GM19240 (cell line): Measurements from ENCODE around the gene RAB21.

Source experiments
- DNase-seq: peaks from one replicate; pipeline ENCODE4 v3.0.0; 2011; ENCODE audit warnings: low spot score; ENCODE audit not compliant: insufficient read length

The RAB21 gene, protein sequence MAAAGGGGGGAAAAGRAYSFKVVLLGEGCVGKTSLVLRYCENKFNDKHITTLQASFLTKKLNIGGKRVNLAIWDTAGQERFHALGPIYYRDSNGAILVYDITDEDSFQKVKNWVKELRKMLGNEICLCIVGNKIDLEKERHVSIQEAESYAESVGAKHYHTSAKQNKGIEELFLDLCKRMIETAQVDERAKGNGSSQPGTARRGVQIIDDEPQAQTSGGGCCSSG

DNA sequence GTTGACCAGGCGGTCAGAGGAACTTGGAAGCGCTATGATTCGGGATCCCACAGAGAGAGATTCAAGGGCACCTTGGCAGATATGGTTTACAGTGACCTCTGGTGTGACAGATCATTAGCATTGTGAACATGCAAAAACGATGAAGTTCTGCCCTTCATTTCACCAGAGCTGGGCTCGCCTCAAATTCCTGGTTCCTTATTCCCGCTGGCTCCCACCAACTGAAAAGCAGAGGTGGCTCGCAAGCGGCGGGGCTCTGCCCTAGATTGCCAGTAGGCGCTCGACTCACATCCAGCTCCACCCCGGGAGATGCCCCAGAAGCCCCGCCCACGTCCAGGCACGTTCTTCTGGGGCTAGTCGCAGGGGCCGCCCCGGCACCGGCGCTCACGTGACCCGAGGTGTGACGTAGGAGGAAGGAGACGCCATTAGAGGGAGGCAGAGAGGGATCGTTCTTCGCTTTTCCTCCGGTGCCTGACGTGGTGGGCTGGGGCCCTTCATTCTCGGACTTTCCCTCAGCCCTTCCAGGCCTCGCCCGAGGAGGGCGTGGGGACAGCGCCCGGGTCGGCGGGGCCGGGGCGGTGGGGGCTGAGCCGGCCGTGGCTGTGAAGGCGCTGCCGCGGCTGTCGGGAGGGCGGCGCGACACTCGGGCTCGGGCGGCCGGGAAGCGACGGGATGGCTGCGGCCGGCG is at the start of gene RAB21:
Gene RAB21 (plus strand): TSS at position 403 of the 685 bp plus-strand sequence. CDS start 267 bp downstream, at position 670.
- peak; percentile 90 for DNase-seq

DNA sequence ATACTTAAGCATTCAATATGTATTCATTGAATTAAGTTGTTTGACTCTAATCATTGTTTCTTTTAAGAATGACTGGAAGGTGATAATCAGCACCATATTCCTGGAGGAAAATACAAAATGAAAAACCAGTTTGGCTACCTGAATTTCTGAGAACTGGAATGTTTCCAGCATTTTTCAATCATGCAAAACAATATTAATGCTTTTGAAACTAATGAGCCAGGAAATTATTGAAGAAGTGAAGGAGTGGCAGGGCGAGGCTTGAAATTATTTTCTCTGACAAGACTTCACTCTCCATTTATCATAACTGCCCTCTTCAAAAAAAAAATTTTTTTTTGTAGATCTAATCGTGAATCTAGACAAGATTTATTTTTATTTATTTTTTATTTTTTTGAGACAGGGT is 49.7 kb upstream of the RAB21 start:
- no peak for DNase-seq

DNA sequence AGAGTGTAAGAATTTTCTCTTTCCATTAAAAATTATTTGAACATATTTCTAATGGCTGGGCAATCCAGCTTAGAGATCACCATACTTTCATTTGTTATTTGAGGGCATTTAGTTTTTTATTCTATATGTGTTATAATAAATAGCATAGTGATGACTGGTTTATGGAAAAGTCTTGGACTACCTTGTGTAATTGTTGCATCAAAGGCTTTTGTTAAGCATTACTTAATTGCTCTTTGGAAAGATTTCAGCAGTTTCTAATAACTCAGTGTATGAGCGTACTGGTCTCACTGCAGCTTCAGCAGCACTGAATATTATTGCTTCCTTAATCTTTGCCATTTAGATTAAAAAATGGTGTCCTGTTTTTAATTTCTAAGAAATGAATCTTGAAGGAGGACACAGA is 46.0 kb upstream of the RAB21 start:
- DNase-seq = no peak

DNA sequence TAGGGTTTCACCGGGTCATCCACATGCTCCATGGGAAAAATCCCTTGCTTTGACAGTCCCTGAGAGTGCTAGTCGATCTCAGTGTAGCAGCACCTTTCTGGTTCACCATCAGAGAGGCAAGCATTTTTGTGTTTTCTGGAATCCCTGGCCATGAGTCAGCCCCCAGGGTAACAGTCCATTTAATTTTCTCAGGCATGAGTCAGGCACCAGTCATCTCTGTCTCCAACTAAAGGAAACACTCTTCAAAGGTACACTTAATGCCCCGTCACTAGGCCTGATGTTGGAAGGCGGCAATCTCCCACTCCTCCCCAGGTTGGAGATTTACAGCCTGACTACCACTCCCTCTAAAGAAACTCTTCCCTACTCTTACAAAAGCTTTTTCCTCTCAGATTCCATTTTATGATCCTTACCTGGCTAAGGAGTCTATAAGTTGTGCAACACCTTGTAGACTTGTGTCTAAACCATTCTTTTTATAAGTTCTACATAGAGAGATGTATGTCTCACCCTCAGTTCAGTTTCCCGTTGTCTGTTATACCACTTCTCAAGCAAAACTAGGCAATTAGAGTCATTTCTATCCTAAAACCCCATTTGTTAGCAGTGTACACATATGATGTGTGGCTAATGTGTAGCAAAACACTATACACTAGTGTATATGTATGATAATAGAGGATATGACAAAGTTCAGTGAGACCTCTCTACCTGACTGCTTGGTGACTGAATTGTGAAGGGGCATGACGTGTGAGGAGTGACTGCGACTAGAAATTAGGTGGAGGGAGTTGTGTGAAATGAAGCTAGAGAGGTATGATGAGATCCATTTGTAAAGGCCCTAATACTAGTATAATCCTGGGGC is 44.2 kb upstream of the RAB21 start:
- no peak for DNase-seq

DNA sequence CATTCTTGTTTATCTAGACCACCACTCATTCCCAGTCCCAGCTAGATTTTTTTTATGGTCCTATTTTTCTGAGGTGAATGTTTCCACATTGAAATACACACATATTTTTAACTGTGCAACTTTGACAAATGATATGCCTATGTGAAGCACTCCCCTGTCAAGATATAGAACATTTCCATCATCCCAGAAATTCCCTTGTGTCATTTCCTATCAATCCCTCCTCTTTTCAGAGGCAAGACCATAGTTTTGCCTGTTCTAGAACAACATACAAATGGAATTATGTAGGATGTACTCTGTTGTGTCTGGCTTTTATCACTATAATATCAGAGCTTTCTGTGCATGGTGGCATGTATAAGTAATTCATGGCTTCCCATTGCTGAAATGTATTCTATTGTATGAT is 36.1 kb upstream of the RAB21 start:
- no peak for DNase-seq

DNA sequence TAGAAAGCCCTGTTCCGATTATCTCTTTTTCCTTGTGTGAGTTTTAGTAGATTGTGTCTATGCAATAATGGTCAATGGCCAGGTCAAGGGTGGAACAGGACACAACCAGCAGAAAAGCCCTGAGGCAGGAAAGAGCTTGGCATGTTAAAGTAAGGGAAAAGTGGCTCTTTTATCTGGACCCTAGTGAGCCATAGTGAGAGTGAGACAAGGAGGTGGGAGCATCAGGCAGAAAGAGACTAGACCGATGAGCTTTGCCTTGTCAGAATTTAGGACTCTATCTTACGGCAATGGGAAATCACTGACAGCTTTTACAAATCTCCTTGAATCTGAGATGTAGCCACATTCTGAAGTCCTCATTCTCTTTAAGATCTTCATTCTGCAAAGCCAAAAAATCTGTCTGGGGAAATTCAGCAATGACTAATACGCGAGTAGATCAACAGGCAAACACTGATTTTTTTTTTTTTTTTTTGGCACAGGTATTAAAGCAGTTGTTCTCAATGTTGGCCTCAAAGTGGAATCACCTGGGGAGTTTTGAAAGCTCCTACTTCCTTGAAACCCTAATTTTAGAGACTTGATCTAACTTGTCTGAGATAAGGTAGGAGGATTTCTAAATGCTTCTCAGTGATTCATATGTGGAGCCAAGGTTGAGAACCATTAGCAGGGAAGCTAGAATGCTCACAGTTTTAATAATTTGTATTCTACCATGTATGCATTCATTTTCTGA is 34.9 kb upstream of the RAB21 start:
- DNase-seq = no peak

DNA sequence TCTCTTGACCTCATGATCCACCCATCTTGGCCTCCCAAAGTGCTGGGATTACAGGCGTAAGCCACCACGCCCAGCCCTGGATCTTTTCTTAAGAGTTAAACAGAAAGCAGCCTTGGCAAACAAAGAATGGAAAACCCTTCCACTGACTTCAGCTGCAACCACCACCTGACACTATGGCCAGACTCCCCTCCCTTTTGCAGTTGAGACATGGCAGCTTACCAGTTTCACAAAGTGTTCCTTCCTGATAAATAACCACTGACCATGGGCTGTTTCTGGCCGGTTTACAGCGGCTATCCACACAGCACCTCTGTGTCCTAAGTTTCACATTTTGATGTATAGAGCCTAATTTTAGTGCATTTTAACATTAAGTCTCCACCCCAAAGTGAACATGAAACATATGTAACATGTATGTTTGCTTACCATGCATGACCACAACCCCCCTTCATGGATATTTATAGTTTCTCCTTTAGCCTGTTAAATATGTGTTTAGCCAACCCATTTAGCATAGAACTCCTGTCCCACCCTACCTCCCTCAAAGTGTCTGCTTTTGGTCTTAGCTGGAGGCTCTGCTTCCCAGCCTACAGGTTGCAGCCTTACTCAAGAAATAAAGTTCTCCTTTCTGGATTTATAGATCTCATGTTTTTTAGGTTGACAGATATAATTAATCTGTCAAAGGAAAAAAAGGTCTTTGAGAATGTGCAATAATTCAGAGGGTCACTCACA is 32.7 kb upstream of the RAB21 start:
- DNase-seq = no peak

DNA sequence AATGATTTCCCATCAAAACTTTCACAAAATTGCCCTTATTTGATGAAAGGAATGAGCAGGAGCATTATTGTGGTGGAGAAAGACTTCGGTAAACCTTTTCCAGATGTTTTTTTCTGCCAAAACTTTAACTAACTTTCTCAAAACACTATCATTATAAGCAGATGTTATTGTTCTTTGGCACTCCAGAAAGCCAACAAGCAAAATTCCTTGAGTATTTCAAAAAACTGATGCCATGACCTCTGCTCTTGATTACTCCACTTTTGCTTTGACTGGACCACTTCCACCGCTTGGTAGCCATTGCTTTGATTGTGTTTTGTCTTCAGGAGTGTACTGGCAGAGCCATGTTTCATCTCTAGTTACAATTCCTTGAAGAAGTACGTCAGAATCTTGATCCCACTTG is 29.7 kb upstream of the RAB21 start:
- DNase-seq = no peak

DNA sequence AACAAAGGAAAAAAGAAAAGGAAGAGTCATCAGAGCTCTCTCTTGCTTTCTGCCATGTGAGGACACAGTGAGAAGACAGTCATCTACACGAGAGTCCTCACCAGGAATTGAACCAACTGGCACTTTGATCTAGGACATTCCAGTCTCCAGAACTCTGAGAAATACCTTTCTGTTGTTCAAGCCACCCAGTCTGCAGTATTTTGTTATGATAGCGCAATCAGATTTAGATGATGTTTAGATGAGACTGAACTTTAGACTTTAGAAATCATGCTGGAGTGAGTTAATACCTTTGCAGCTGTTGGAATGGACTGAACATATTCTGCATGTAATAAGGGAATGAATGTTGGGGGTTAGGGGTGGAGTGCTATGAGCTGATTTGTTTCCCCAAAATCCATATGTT is 28.1 kb upstream of the RAB21 start:
- no peak for DNase-seq

DNA sequence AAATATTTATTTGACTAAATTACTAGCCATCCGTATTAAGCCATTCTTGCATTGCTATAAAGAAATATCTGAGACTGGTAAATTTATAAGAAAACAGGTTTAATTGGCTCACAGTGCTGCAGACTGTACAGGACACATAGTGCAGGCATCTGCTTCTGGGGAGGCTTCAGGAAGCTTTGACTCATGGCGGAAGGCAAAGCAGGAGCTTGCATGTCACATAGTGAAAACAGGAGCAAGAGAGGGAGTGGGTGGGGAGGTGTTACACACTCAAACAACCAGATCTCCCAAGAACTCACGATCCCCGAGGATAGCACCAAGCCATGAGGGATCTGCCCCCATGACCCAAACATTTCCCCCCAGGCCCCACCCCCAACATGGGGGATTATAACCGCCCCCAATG is 26.7 kb upstream of the RAB21 start:
- DNase-seq = no peak

DNA sequence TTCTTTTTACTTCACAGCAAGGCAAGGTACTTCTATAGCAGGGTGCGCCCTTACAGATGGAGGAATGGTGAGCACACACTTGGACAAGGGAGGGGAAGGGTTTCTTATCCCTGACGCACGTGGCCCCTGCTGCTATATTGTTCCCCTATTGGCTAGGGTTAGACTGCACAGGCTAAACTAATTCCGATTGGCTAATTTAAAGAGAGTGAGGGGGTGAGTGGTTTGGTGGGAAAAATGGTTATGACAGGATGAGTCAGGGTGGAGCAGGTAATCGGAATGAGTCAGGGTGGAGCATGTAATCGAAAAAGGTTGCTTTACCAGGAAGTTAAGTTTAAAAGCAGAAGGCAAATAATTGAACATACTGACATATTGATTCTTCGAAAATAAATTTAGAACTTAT is 23.7 kb upstream of the RAB21 start:
- no peak for DNase-seq

DNA sequence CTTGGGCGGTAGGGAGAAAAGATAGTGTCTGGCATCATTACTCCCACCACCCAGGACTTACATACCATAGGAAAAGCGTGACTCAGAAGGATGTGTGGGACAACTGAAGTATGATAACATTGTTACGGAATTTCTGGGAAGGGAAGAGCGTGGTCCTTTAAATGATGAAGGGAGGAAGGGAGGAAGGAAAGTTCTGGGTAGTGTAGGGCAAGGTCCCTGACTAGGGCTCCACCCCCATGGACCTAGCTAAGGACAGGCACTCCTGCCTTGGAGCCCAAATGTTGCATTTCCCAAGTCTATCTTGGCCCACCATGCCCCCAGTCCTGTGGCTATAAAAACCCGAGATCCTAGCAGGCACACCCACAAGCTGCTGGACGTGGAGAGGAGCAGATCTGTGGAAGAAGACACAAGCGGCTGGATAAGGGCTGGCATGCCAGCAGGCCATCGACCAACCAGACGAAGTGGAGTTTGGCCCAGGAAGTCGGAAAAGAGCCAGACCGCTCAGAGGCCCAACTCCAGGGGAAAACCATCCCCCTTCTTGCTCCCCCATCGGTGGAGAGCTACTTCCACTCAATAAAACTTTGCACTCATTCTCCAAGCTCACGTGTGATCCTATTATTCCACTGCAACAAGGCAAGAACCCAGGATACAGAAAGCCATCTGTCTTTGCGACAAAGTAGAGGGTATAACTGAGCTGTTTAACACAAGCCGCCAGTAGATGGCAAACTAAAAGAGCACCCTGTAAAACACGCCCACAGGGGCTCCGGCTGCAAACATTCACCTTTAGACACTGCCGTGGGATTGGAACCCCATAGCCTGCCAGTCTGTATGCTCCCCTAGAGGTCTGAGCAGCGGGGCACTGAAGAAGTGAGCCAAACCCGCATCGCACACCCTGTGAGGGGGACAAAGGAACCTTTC is 23.0 kb upstream of the RAB21 start:
- no peak for DNase-seq

DNA sequence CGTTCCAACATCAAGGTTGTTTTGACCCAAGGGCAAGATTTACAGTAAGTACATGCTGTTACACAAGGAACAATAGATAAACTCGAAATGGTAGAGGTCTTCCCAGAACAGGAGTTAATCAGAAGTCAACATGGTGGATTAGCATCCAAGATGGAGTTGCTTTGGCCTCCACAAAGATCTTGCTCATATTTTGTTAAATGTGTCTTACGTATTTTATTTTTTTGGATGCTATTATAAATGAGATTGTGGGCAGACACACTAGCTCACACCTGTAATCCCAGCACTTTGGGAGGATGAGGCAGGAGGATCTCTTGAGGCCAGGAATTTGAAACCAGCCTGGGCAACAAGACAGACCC is 22.3 kb upstream of the RAB21 start:
- DNase-seq = no peak

DNA sequence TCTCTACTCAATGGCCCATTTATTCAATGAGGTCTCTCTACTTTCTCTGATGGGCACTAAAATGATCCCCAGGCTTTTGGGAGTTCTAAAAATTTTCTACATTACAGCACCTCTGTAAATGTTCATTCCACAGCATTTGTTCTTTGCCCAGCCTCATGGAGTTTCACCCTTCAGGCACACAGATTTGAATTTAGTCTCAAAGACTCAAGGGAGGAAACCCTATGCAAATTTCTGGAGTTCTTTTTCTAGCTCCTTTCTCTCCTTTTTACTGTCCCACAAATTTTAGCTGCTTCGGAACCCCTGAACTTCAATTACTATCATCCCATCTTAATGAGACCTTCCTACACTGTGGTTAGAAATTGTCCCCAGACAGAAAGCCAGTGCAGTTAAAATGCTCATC is 17.5 kb upstream of the RAB21 start:
- DNase-seq = no peak

DNA sequence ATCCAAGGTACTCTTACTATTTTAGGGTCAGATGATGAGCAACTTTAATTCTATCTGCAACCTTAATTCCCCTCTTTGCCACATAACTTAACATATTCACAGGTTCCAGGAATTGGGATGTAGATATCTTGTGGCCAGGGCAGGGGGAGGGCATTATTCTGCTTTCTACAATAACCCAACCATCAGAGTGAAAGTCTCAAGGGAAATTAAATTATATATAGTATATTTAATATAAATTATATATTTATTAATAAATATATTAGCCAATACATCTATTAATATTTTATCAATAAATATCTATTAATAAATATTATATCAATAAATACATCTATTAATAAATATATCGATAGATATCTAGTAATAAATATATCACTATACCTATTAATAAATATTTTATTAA is 11.7 kb upstream of the RAB21 start:
- DNase-seq = no peak

DNA sequence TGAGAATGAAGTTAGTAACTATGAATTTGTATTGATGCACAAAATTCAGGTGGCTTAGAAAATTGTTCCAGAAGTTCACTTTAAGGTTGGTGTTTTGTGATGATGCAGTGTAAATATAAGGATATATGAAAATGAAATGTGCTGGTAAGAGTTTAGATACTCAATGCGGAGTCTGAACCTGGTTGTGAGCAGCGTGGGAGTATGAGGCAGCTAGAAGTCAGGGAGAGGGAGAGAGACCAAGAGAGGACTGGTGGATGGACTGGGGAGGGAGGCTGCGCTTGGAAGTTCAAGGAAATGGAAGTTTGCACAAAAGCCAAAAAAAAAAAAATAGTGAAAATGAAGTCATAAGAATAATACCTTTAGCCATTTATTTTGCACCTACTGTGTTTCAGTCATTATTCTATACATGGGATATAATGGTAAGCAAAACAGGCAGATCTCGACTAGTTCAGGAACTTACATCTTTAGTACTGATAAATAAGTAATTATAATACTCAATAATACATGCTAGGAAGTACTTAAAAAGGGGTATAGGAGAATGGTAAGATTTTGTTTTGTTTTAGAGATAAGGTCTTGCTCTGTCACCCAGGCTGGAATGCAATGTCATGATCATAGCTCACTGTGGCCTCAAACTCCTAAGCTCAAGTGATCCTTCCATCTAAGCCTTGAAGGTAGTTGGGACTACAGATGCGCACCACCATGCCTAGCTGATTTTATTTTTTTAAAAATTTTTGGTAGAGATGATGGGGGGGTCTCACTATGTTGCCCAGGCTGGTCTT is 10.0 kb upstream of the RAB21 start:
- DNase-seq = no peak

DNA sequence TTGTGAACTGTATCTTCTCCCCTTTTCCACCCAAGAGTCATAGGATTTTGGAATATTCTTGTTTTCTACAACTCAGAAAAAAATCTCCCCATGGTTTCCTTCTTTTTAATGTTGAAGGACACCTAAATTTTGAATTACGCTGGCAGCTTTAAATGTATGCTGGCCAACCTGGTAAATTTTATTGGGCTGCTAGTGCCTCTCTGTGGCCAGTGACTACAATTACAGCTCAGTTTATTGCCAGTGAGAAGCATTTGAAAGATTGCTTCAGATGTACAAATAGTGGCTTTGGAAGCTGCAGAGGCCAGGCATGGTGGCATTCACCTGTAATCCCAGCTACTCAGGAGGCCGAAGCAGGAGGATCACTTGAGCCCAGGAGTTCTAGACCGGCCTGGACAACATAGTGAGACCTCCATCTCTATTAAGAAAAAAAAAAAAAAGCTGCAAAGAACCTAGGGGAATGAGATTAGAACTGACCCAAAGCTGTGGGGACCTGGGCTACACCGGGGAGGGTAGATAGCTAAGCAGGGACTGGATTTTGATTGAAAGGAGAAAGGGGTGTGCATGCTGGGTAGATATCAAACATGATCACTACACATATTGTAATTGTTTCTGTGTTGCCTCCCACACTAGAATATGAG is 7.6 kb upstream of the RAB21 start:
- DNase-seq = peak; percentile 6

DNA sequence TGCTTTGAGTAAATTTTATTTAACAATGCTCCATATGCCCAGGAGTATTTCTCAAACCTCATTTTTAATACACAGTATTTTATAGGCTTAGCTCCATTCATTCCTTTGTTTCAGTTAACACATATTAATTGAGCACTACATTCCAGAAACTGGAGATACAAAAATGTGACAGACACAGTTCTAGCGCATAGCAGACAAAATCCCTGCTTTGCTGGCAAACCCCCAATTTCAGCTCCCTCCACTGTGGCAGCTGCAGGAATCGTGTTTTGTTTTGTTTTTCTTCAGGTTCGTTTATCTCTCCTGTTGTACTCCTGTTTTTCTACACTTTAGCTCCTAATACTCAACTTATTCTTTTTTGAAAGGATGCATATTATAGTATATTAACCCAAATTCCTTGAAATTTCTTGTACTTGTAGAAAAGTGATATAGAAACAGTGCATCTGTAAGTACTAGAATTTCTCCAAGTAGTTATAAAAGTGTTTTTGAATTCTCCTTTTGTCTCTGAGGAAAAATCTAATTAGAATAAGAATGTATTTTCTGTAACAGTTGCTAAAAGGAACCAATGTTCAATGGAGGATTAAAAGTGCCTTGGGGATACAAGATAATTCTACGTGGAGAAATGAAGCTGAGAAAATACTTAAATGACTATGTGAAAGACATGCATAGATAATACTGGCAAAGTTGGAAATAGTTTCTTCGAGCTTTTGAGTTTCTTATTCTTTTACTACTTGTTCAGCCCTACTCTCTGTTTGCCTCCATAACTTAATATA is 6.4 kb upstream of the RAB21 start:
- DNase-seq = no peak
